Loucy (cell line): ENCODE measurements around the gene TEPSIN.

Experiments
- H2AFZ ChIP-seq: fragments of 200-600 bp; sonication (generic); 2 replicates; pipeline ENCODE4 v1.6.0; 2016; ENCODE audit warnings: antibody characterized with exemption, mild to moderate bottlenecking, low read length, moderate library complexity
- H3F3A ChIP-seq: fragments of 200-600 bp; 2 replicates; pipeline ENCODE4 v1.6.0; 2016; ENCODE audit warnings: antibody characterized with exemption, low read depth, mild to moderate bottlenecking
- H3K27me3 ChIP-seq: fragments of 200-600 bp; sonication (generic); 2 replicates; pipeline ENCODE4 v1.6.1; 2014; ENCODE audit warnings: low read length, mild to moderate bottlenecking; ENCODE audit not compliant: insufficient read depth, poor library complexity, severe bottlenecking
- H3K36me3 ChIP-seq: fragments of 200-600 bp; sonication (generic); 2 replicates; pipeline ENCODE4 v1.6.1; 2016; ENCODE audit warnings: low read length; ENCODE audit not compliant: insufficient read depth
- H3K4me1 ChIP-seq: fragments of 200-600 bp; sonication (generic); 2 replicates; pipeline ENCODE4 v1.5.1; 2014; ENCODE audit warnings: low read length, mild to moderate bottlenecking; ENCODE audit not compliant: insufficient read depth, poor library complexity, severe bottlenecking
- H3K4me2 ChIP-seq: fragments of 200-600 bp; sonication (generic); 2 replicates; pipeline ENCODE4 v1.6.0; 2014; ENCODE audit warnings: antibody characterized with exemption, low read length, low read depth, mild to moderate bottlenecking; ENCODE audit not compliant: poor library complexity, severe bottlenecking
- H3K4me3 ChIP-seq: fragments of 200-600 bp; sonication (generic); 2 replicates; pipeline ENCODE4 v1.5.1; 2014; ENCODE audit warnings: low read length, mild to moderate bottlenecking, mixed read lengths; ENCODE audit not compliant: poor library complexity, severe bottlenecking
- H3K79me2 ChIP-seq: fragments of 200-600 bp; sonication (generic); 2 replicates; pipeline ENCODE4 v1.6.1; 2014; ENCODE audit warnings: low read length; ENCODE audit not compliant: insufficient read depth
- H3K9ac ChIP-seq: fragments of 200-600 bp; sonication (generic); 2 replicates; pipeline ENCODE4 v1.6.0; 2014; ENCODE audit warnings: mild to moderate bottlenecking, low read depth, low read length, moderate library complexity; ENCODE audit not compliant: poor library complexity, severe bottlenecking
- H3K9me2 ChIP-seq: fragments of 200-600 bp; sonication (generic); replicated peaks from 2 replicates; pipeline ENCODE4 v1.6.1; 2016; ENCODE audit warnings: low read depth, low read length, mixed read lengths
- H3K9me3 ChIP-seq: fragments of 200-600 bp; sonication (generic); 2 replicates; pipeline ENCODE4 v1.6.1; 2014; ENCODE audit warnings: mild to moderate bottlenecking, antibody characterized with exemption, low read length, low read depth; ENCODE audit not compliant: insufficient read depth
- H4K20me1 ChIP-seq: fragments of 200-600 bp; sonication (generic); 2 replicates; pipeline ENCODE4 v1.6.0; 2014; ENCODE audit warnings: antibody characterized with exemption, low read length, mild to moderate bottlenecking; ENCODE audit not compliant: insufficient read depth, poor library complexity, severe bottlenecking
- CTCF ChIP-seq: fragments of 200-600 bp; sonication (generic); conservative IDR thresholded peaks from 2 replicates; pipeline ENCODE4 v1.5.1; 2014; ENCODE audit warnings: mild to moderate bottlenecking, antibody characterized with exemption, low read length
- EZH2phosphoT487 ChIP-seq: fragments of 200-600 bp; IDR thresholded peaks from 2 replicates; pipeline ENCODE4 v1.6.1; 2018; ENCODE audit warnings: antibody characterized with exemption, mild to moderate bottlenecking, moderate library complexity, borderline replicate concordance

Gene TEPSIN

GRCh38 chr17:81213978-81214377, 24.9 kb downstream of the TEPSIN start:
- Histone ChIP-seq H3K79me2 (peaks cover 8% of the 10 kb centered on the region; the same call in 1 of the 2 replicates), H3K9me3 (no peaks in the 10 kb centered on the region), H3K4me1 (no peaks in the 10 kb centered on the region), H3K36me3 (no peaks in the 10 kb centered on the region), H3K9me2 (no peaks in the 10 kb centered on the region), H2AFZ (no peak overlapping the region), H3K9ac (no peak overlapping the region), H3F3A (no peaks in the 10 kb centered on the region), H3K4me3 (no peak overlapping the region), H4K20me1 (no peaks in the 10 kb centered on the region), H3K27me3 (no peaks in the 10 kb centered on the region), H3K4me2 (no peak overlapping the region)
- TF ChIP-seq CTCF, result no peak
- TF ChIP-seq EZH2phosphoT487, result no peak

- Histone ChIP-seq H2AFZ (no peak overlapping the region), H3K27me3 (no peaks in the 10 kb centered on the region), H3K9ac (no peak overlapping the region), H3K4me2 (no peak overlapping the region), H3F3A (no peaks in the 10 kb centered on the region), H3K36me3 (peaks cover 9% of the 10 kb centered on the region; the same call in 1 of the 2 replicates), H3K4me1 (no peaks in the 10 kb centered on the region), H3K79me2 (peaks cover 8% of the 10 kb centered on the region; the same call in 1 of the 2 replicates), H3K4me3 (no peak overlapping the region), H3K9me3 (no peaks in the 10 kb centered on the region), H4K20me1 (no peaks in the 10 kb centered on the region), H3K9me2 (no peaks in the 10 kb centered on the region)
- TF ChIP-seq EZH2phosphoT487, result no peak
- TF ChIP-seq CTCF, result no peak
Measured at GRCh38 chr17:81212365-81212764, 26.5 kb downstream of the TEPSIN start.

- no peaks in the 10 kb centered on the region for H3K4me1 ChIP-seq
Measured at GRCh38 chr17:81210868-81211267, 28.0 kb downstream of the TEPSIN start.

More at GRCh38 chr17:81210868-81211267, 28.0 kb downstream of the TEPSIN start:
- no peak overlapping the region for H3K9ac ChIP-seq
- H4K20me1 ChIP-seq, result no peaks in the 10 kb centered on the region
- no peaks in the 10 kb centered on the region for H3F3A ChIP-seq
- no peaks in the 10 kb centered on the region for H3K9me3 ChIP-seq
- H3K36me3 ChIP-seq, result peaks cover 17% of the 10 kb centered on the region; the same call in 1 of the 2 replicates
- H2AFZ ChIP-seq, result no peak overlapping the region
- H3K27me3 ChIP-seq, result no peaks in the 10 kb centered on the region
- no peaks in the 10 kb centered on the region for H3K9me2 ChIP-seq
- peaks cover 8% of the 10 kb centered on the region; the same call in 1 of the 2 replicates for H3K79me2 ChIP-seq
- no peak overlapping the region for H3K4me3 ChIP-seq
- no peak overlapping the region for H3K4me2 ChIP-seq
- TF ChIP-seq CTCF (no peak), EZH2phosphoT487 (no peak)
